ENCODE data around the gene RPL32.

RPL32 gene

DNA sequence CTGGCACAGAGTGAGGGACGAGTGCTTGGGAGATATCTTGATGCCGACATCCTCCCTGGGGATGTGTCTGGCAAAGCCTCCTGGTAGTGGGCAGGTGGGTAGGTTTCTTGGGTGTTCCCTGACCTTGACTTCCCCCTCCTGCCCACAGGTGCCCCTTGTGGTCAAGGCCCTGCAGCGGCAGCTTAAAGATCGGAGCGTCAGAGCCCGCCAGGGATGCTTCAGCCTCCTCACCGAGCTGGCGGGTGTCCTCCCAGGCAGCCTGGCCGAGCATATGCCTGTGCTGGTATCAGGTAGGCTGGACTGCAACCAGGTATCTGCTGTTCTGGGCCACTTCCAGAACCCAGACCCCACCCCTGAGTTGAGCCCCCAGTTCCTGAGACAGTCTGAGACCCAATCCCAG lies 25.6 kb downstream of the RPL32 start:
- no peak overlapping the region for H3K27ac Mint-ChIP-seq
- no peaks in the 10 kb centered on the region for H3K4me1 Mint-ChIP-seq (ENCODE audit: low read depth)
- H3K9me3 Mint-ChIP-seq: no peaks in the 10 kb centered on the region
- H3K36me3 Mint-ChIP-seq (ENCODE audit: low read depth): no peaks in the 10 kb centered on the region
- H3K27me3 Mint-ChIP-seq: peaks cover 5% of the 10 kb centered on the region
- H3K4me3 Mint-ChIP-seq: no peak overlapping the region
- intact Hi-C loops (cut with micrococcal nuclease): loop anchor here (10.0 kb wide), 1 partner anchor 111 kb away; no protein-coding TSS in a partner anchor

DNA sequence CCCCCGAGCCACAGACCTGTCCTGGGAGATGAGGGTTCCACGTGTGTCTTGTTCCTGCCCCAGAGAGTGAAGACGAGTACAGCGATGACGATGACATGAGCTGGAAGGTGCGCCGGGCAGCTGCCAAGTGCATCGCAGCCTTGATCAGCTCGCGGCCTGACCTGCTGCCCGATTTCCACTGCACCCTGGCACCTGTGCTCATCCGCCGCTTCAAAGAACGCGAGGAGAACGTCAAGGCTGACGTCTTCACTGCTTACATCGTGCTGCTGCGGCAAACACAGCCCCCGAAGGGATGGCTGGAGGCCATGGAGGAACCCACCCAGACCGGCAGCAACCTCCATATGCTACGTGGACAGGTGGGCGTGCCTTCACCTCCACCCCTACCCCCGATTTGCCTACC lies 26.3 kb downstream of the RPL32 start:
- Mint-ChIP-seq H3K27me3 (peaks cover 5% of the 10 kb centered on the region), H3K36me3 (ENCODE audit: low read depth) (no peaks in the 10 kb centered on the region), H3K4me1 (ENCODE audit: low read depth) (no peaks in the 10 kb centered on the region), H3K9me3 (no peaks in the 10 kb centered on the region), H3K4me3 (no peak overlapping the region), H3K27ac (no peak overlapping the region)
- intact Hi-C loops (cut with micrococcal nuclease): loop anchor here (10.0 kb wide), 1 partner anchor 110 kb away; no protein-coding TSS in a partner anchor

GRCh38 chr3:12813967-12814366 lies 27.4 kb downstream of the RPL32 start:
- no peaks in the 10 kb centered on the region for H3K36me3 Mint-ChIP-seq (ENCODE audit: low read depth)
- intact Hi-C loops (cut with micrococcal nuclease): loop anchor here (10.0 kb wide), 1 partner anchor 109 kb away; no protein-coding TSS in a partner anchor
- H3K27me3 Mint-ChIP-seq: peaks cover 12% of the 10 kb centered on the region
- no peaks in the 10 kb centered on the region for H3K9me3 Mint-ChIP-seq
- peaks cover 6% of the 10 kb centered on the region for H3K4me1 Mint-ChIP-seq (ENCODE audit: low read depth)
- no peak overlapping the region for H3K27ac Mint-ChIP-seq
- H3K4me3 Mint-ChIP-seq: no peak overlapping the region

GRCh38 chr3:12812812-12813211 lies 28.6 kb downstream of the RPL32 start:
- Mint-ChIP-seq H3K9me3 (no peaks in the 10 kb centered on the region), H3K4me3 (no peak overlapping the region), H3K27me3 (peaks cover 22% of the 10 kb centered on the region), H3K27ac (no peak overlapping the region), H3K4me1 (ENCODE audit: low read depth) (peaks cover 6% of the 10 kb centered on the region), H3K36me3 (ENCODE audit: low read depth) (no peaks in the 10 kb centered on the region)
- intact Hi-C loops (cut with micrococcal nuclease): loop anchor here (10.0 kb wide), 1 partner anchor 108 kb away; no protein-coding TSS in a partner anchor

DNA sequence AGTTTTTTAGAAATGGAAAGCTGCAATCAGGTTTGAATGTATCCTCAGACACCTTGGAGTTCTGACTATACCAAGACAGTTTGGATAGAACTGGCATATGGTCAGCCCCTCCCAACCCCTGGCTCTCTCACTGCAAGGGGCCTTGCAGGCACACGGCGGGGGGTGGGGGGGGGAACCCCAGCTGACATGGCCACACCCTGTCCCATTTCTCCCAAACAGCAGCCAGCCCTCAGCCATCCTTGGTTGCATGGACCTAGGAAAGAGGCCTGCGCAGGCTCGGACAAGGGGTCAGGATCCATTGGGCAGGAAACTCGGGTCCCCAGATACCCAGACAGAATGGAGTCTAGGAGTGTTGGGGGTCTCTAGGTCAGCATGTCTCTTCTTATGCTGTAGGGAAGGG lies 30.4 kb downstream of the RPL32 start:
- Mint-ChIP-seq H3K4me3 (no peak overlapping the region), H3K4me1 (ENCODE audit: low read depth) (peaks cover 6% of the 10 kb centered on the region), H3K27me3 (peaks cover 17% of the 10 kb centered on the region), H3K27ac (no peak overlapping the region), H3K36me3 (ENCODE audit: low read depth) (no peaks in the 10 kb centered on the region), H3K9me3 (no peaks in the 10 kb centered on the region)
- intact Hi-C loops (cut with micrococcal nuclease): loop anchor here (10.0 kb wide), 1 partner anchor 106 kb away; no protein-coding TSS in a partner anchor

DNA sequence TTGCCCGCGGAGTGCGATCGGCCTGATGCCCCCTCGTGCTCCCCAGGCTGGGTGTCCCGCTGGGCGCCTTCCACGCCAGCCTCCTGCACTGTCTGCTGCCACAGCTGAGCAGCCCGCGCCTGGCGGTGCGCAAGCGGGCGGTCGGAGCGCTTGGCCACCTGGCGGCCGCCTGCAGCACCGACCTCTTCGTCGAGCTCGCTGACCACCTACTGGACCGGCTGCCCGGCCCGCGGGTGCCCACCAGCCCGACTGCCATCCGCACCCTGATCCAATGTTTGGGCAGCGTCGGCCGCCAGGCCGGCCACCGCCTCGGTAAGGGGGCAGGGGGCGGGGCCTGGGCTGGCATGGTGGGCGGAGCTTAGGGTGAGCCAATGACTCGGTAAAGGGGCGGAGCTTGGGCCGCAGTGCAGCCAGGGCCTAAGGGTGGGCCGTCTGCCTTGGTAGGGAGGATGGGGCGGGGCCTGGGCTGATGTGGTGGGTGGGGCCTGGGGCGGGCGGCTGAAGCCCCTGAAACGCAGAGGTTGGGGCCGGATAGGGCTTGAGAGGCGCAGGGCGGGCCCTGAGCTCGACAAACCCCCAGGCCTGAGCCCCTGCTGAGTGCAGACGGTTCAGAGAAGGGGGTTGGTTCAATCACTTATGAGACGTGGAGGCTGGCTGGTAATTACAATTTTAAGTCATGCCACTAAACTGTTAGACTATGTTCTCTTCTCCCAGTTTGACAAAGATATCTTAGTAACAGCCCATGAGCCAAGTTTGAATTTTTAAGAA lies 31.2 kb downstream of the RPL32 start:
- Mint-ChIP-seq H3K4me3 (peak overlapping the region; percentile 74), H3K27me3 (peaks cover 17% of the 10 kb centered on the region), H3K4me1 (ENCODE audit: low read depth) (peaks cover 6% of the 10 kb centered on the region), H3K27ac (no peak overlapping the region), H3K9me3 (no peaks in the 10 kb centered on the region), H3K36me3 (ENCODE audit: low read depth) (no peaks in the 10 kb centered on the region)
- intact Hi-C loops (cut with micrococcal nuclease): loop anchor here (10.0 kb wide), 1 partner anchor 105 kb away; no protein-coding TSS in a partner anchor

DNA sequence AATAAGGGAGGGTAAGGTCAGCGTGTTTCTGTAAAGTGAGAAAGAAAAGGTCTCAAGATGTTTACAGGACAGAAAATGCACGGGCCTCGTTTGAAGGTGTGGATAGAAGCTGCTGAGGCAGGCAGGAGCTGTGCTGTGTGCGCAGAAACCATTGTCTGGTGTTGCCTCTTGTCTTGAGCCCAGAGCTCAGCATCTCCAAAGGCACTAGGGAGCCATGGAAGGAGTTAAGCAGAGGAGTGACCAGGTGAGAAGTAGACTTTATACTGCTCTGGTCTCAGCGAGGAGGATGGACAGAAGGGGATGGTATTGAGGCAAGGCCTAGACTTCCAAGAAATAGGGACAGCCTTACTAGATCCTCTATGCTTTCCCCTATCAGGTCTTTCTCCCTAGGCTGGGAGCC lies 31.9 kb downstream of the RPL32 start:
- peaks cover 17% of the 10 kb centered on the region for H3K27me3 Mint-ChIP-seq
- H3K4me3 Mint-ChIP-seq: peak overlapping the region; percentile 74
- intact Hi-C loops (cut with micrococcal nuclease): no loop called here
- peaks cover 6% of the 10 kb centered on the region for H3K4me1 Mint-ChIP-seq (ENCODE audit: low read depth)
- H3K9me3 Mint-ChIP-seq: no peaks in the 10 kb centered on the region
- H3K27ac Mint-ChIP-seq: no peak overlapping the region
- no peaks in the 10 kb centered on the region for H3K36me3 Mint-ChIP-seq (ENCODE audit: low read depth)

- Mint-ChIP-seq H3K27ac (no peak overlapping the region), H3K36me3 (ENCODE audit: low read depth) (no peaks in the 10 kb centered on the region), H3K4me1 (ENCODE audit: low read depth) (peaks cover 6% of the 10 kb centered on the region), H3K27me3 (peaks cover 17% of the 10 kb centered on the region), H3K9me3 (no peaks in the 10 kb centered on the region), H3K4me3 (no peak overlapping the region)
- intact Hi-C loops (cut with micrococcal nuclease): no loop called here
Measured at GRCh38 chr3:12809001-12809400, 32.4 kb downstream of the RPL32 start.

- intact Hi-C loops (cut with micrococcal nuclease): no loop called here
- no peaks in the 10 kb centered on the region for H3K9me3 Mint-ChIP-seq
- no peak overlapping the region for H3K27ac Mint-ChIP-seq
- peaks cover 17% of the 10 kb centered on the region for H3K27me3 Mint-ChIP-seq
- no peaks in the 10 kb centered on the region for H3K36me3 Mint-ChIP-seq (ENCODE audit: low read depth)
- H3K4me3 Mint-ChIP-seq: no peak overlapping the region
- peaks cover 6% of the 10 kb centered on the region for H3K4me1 Mint-ChIP-seq (ENCODE audit: low read depth)
Measured at GRCh38 chr3:12808587-12808986, 32.8 kb downstream of the RPL32 start.

GRCh38 chr3:12807601-12808359 lies 33.6 kb downstream of the RPL32 start:
- H3K27ac Mint-ChIP-seq: no peak overlapping the region
- intact Hi-C loops (cut with micrococcal nuclease): no loop called here

DNA sequence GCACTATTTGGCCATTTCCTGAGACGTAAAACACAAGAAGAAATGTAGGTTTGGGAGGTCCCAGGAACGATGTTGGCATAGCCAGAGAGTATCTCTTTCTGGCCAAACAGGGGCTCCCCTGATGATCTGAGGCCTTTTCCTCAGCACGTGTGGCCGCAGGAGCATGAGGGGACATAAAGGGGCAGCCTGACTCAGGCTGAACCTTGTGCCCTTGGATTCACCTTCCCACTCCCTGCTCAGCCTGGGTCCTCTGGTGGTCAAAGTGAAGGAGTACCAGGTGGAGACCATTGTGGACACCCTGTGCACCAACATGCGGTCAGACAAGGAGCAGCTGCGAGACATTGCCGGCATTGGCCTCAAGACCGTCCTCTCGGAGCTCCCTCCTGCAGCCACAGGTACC lies 34.3 kb downstream of the RPL32 start:
- H3K27ac Mint-ChIP-seq: no peak overlapping the region
- no peaks in the 10 kb centered on the region for H3K9me3 Mint-ChIP-seq
- intact Hi-C loops (cut with micrococcal nuclease): no loop called here
- peaks cover 17% of the 10 kb centered on the region for H3K27me3 Mint-ChIP-seq
- H3K4me3 Mint-ChIP-seq: no peak overlapping the region
- peaks cover 6% of the 10 kb centered on the region for H3K4me1 Mint-ChIP-seq (ENCODE audit: low read depth)
- no peaks in the 10 kb centered on the region for H3K36me3 Mint-ChIP-seq (ENCODE audit: low read depth)

More at GRCh38 chr3:12807601-12808359, 33.6 kb downstream of the RPL32 start:
- Mint-ChIP-seq H3K4me3 (no peak overlapping the region), H3K9me3 (no peaks in the 10 kb centered on the region), H3K27me3 (peaks cover 17% of the 10 kb centered on the region), H3K36me3 (ENCODE audit: low read depth) (no peaks in the 10 kb centered on the region), H3K4me1 (ENCODE audit: low read depth) (peaks cover 6% of the 10 kb centered on the region)

- Mint-ChIP-seq H3K4me1 (ENCODE audit: low read depth) (no peaks in the 10 kb centered on the region), H3K36me3 (ENCODE audit: low read depth) (no peaks in the 10 kb centered on the region), H3K4me3 (no peak overlapping the region), H3K27ac (no peak overlapping the region), H3K27me3 (peaks cover 5% of the 10 kb centered on the region), H3K9me3 (no peaks in the 10 kb centered on the region)
- intact Hi-C loops (cut with micrococcal nuclease): no loop called here
Measured at GRCh38 chr3:12803371-12803770, 38.0 kb downstream of the RPL32 start.

DNA sequence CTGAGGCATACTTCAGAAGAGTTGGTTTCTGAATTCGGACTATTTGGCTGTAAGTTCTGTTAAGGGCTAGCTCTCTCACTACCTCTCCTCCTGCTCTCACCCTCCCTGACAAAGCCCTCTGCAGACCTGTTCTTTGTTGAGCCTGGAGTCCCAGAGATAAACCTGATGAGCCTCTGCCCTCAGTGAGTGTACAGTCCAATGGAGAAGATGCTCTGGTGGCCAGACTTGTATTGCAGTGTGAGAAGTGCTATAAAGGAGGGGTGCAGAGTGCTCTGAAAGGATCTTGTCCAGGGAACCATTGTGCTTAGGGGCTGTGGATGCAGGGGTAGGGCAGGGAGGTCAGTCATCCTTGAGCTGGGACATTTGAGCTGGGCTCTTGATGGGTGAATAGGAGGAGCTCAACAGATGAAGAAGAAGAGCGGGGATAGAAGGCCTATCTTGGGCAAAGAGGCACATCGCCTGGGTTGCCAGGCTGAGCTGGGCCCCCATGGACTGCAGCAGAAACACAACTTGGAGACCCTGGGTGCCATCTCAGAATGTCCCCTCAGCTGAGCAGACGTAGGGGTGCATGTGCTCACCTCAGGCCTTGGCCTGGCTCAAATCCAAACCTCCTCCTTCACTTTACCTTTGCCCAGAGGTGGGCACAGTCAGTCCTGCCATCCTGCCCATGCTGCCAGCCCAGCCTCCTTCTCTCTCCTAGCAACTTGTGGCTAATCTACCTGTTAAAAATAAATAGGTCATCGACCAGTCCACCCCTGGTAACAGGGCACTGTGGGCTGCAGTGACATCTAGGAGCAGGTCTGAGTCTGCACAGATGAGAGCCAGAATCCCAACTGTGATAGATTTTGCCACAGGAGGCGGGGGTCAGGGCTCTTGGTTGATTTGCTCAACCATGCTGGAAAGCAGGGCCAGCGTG lies 41.6 kb downstream of the RPL32 start:
- H3K9me3 Mint-ChIP-seq: no peaks in the 10 kb centered on the region
- H3K4me1 Mint-ChIP-seq (ENCODE audit: low read depth): peaks cover 6% of the 10 kb centered on the region
- H3K27ac Mint-ChIP-seq: no peak overlapping the region
- H3K4me3 Mint-ChIP-seq: no peak overlapping the region
- peaks cover 33% of the 10 kb centered on the region for H3K27me3 Mint-ChIP-seq
- H3K36me3 Mint-ChIP-seq (ENCODE audit: low read depth): no peaks in the 10 kb centered on the region
- intact Hi-C loops (cut with micrococcal nuclease): no loop called here

Measured in dendritic cell treated with granulocyte-macrophage colony-stimulating factor and Interleukin-4, amounts not matched to agents 40 ng/mL and 50 ng/mL, for 4 days (primary cell).